NCI-H2171 treated with DMSO at 0.1 percent for 48 hours (cell line): ENCODE results near the gene STK31.
A peak's percentile ranks its signal among the peaks of the same experiment; 100 is the strongest.
"Not testable (repeated sequence)": the region's sequence is repeated elsewhere in the genome, so short reads cannot be mapped to it uniquely, and the experiment has no call there.

ENCODE experiments used
- DNase-seq: peaks from one replicate; lab custom pipeline; 2025; lab: John Stamatoyannopoulos, UW

Gene STK31

GRCh38 chr7:23710000-23710399, at the start of gene STK31:
TSS of gene STK31 (plus strand) at chr7:23710219. CDS start at chr7:23710286, 67 bp downstream.
- DNase-seq = no peak

- no peak for DNase-seq
Measured at GRCh38 chr7:23661385-23661784, 48.6 kb upstream of the STK31 start.

GRCh38 chr7:23662124-23662983, 47.7 kb upstream of the STK31 start:
- no peak for DNase-seq

GRCh38 chr7:23662984-23663313, 47.1 kb upstream of the STK31 start:
- DNase-seq = no peak

- DNase-seq = no peak
Measured at GRCh38 chr7:23664122-23664521, 45.9 kb upstream of the STK31 start.

- no peak for DNase-seq
Measured at GRCh38 chr7:23672033-23672432, 38.0 kb upstream of the STK31 start.

GRCh38 chr7:23679898-23680413, 30.1 kb upstream of the STK31 start, which contains the start of gene FAM221A:
TSS of gene FAM221A (plus strand) at chr7:23680199. CDS start at chr7:23680219, 20 bp downstream.
- DNase-seq = peak; percentile 78

GRCh38 chr7:23680414-23681405, 29.3 kb upstream of the STK31 start:
- peak; percentile 17 for DNase-seq

GRCh38 chr7:23684041-23684440, 26.0 kb upstream of the STK31 start:
- not testable (repeated sequence) for DNase-seq

GRCh38 chr7:23685731-23686130, 24.3 kb upstream of the STK31 start:
- DNase-seq = no peak

GRCh38 chr7:23687011-23687410, 23.0 kb upstream of the STK31 start:
- DNase-seq = no peak

GRCh38 chr7:23689165-23689564, 20.9 kb upstream of the STK31 start:
- DNase-seq = no peak

GRCh38 chr7:23691320-23691719, 18.7 kb upstream of the STK31 start:
- DNase-seq = no peak

- DNase-seq = no peak
Measured at GRCh38 chr7:23693224-23693623, 16.8 kb upstream of the STK31 start.

- DNase-seq = peak; percentile 56
Measured at GRCh38 chr7:23696916-23697441, 13.0 kb upstream of the STK31 start.

GRCh38 chr7:23698822-23699221, 11.2 kb upstream of the STK31 start:
- no peak for DNase-seq

GRCh38 chr7:23700046-23700445, 10.0 kb upstream of the STK31 start:
- peak; percentile 46 for DNase-seq

- no peak for DNase-seq
Measured at GRCh38 chr7:23709081-23709750, 803 bp upstream of the STK31 start.

- peak; percentile 69 for DNase-seq
Measured at GRCh38 chr7:23712368-23713284, 2.6 kb downstream of the STK31 start.
